ENCODE data around the gene KIAA1217. TPM values are rescaled to one million over a fixed set of nuclear protein-coding genes. Genes with fewer than 3 reads are reported as not detected.

KIAA1217 gene
- total and polyA plus RNA-seq, 9 of the 15 experiments (the other 6 are each of a cell fraction or from before 2014, with no cell fraction given): 0.04 TPM; not detected in 8

DNA sequence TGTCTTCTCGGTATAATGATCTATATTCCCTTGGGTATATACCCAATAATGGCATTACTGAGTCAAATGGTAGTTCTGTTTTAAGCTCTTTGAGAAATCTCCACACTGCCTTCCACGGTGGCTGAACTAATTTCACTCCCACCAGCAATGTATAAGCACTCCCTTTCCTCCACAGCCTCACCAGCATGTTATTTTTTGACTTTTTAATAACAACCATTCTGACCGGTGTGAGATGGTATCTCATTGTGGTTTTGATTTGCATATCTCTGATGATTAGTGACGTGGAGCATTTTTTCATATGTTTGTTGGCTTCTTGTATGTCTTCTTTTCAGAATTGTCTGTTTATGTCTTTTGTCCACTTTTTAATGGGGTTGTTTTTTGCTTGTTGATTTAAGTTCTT is 33.6 kb downstream of the KIAA1217 start (continued):
- TF ChIP-seq SIX5 (IDR thresholded peaks at IDR 0.05; ENCODE audit: borderline replicate concordance in 1 of 2, insufficient read depth in 1 of 2, low read depth in 1 of 2, low read length in 2 of 2) (no peak), FOS (IDR thresholded peaks at IDR 0.05; ENCODE audit: extremely low read depth, insufficient read length) (no peak)
- TF ChIP-seq, protein P1, sequence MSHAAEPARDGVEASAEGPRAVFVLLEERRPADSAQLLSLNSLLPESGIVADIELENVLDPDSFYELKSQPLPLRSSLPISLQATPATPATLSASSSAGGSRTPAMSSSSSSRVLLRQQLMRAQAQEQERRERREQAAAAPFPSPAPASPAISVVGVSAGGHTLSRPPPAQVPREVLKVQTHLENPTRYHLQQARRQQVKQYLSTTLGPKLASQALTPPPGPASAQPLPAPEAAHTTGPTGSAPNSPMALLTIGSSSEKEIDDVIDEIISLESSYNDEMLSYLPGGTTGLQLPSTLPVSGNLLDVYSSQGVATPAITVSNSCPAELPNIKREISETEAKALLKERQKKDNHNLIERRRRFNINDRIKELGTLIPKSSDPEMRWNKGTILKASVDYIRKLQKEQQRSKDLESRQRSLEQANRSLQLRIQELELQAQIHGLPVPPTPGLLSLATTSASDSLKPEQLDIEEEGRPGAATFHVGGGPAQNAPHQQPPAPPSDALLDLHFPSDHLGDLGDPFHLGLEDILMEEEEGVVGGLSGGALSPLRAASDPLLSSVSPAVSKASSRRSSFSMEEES (CRISPR knock-in tag; IDR thresholded peaks at IDR 0.05): no peak

DNA sequence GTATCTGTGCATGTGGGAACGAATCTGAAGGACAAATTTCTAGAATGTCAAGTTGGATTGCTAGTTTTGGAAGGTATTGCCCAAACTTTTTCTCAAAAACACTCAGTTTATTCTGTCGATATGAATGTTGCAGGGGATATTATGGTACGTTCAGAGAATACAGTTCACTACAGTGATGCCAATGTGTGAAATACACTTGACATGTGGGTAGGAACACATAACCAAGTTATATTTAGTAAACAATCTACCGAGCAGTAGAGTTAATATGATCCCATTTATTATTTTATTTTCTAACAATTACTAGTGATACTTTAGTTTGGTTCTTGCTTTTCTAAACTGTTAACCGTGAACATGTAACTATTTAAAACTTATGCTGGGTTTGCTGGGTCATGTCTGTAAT is 37.4 kb downstream of the KIAA1217 start:
- no peak overlapping the region for H2AFZ ChIP-seq (ENCODE audit: low read depth, low read length)
- H3K9ac ChIP-seq (ENCODE audit: insufficient read depth in 1 of 2, low read depth in 2 of 2, low read length in 2 of 2): no peak overlapping the region
- no TSS peak for BruUV-seq (replicated peaks)
- peaks cover 0 to 7% of the 10 kb centered on the region in 2 experiments; a peak in 2 of 5 replicates for H3K27me3 ChIP-seq (ENCODE audit: control insufficient read depth in 2 of 2, insufficient read depth in 2 of 2, low read length in 2 of 2)
- ATAC-seq (no peak), FAIRE-seq (no peak), DNase-seq (ENCODE audit: extremely low read depth in 1 of 4, low spot score in 3 of 4) (no peak)
- no peaks in the 10 kb centered on the region for H4K20me1 ChIP-seq (replicated peaks; ENCODE audit: control insufficient read depth, insufficient read depth, low read length)
- intact Hi-C loops (cut with micrococcal nuclease): no loop called here
- H3K9me1 ChIP-seq (ENCODE audit: control insufficient read depth, insufficient read depth, low read length): no peaks in the 10 kb centered on the region
- H3K4me2 ChIP-seq (ENCODE audit: insufficient read depth, low read length): no peak overlapping the region
- no peaks in the 10 kb centered on the region for H3K4me1 ChIP-seq (replicated peaks in 1 of 2; ENCODE audit: control insufficient read depth in 2 of 2, insufficient read depth in 2 of 2, low read length in 2 of 2)
- no peak overlapping the region for H3K4me3 ChIP-seq
- POLR2A ChIA-PET: no interaction called here
- no peak for TF ChIP-seq NCOR1 (IDR thresholded peaks at IDR 0.05)
- TF ChIP-seq ZBTB11 (CRISPR knock-in tag; IDR thresholded peaks at IDR 0.05): no peak
- no peak for TF ChIP-seq SIN3B (IDR thresholded peaks at IDR 0.05; ENCODE audit: low read depth)
- no peak for TF ChIP-seq UBTF (IDR thresholded peaks at IDR 0.05; ENCODE audit: borderline replicate concordance in 1 of 2, low read depth in 2 of 2, low read length in 2 of 2)
- TF ChIP-seq MED1 (CRISPR knock-in tag; IDR thresholded peaks at IDR 0.05; ENCODE audit: borderline replicate concordance): no peak
- no peak for TF ChIP-seq ZNF212 (CRISPR knock-in tag; IDR thresholded peaks at IDR 0.05)
- no peak for TF ChIP-seq ZNF766 (CRISPR knock-in tag; conservative IDR thresholded peaks at IDR 0.05)
- TF ChIP-seq ZNF668 (CRISPR knock-in tag; IDR thresholded peaks at IDR 0.05): no peak
- H3K27ac ChIP-seq (ENCODE audit: extremely low read depth, low read depth, low read length): no peak overlapping the region
- H3K9me3 ChIP-seq (replicated peaks; ENCODE audit: control insufficient read depth, insufficient read depth, low read depth, low read length): no peaks in the 10 kb centered on the region
- H3K79me2 ChIP-seq (ENCODE audit: control insufficient read depth, insufficient read depth, low read length): no peaks in the 10 kb centered on the region
- no peaks in the 10 kb centered on the region for H3K36me3 ChIP-seq (ENCODE audit: control insufficient read depth, insufficient read depth, low read length)
- 0% methylated on average over 5 of the region's 5 CpGs for WGBS (ENCODE audit: insufficient coverage, low coverage, missing lambda C conversion rate)
- CTCF ChIA-PET (ENCODE audit: low intra/inter-chr PET ratio): interaction anchor here (0.6 kb wide), 1 partner anchor 82 kb away, joined by 3 read pairs; no protein-coding TSS in a partner anchor
- in situ Hi-C loops (cut with MboI): no loop called here
